Neural cell (in vitro differentiated cells): ENCODE measurements around the gene CLTC.

Experiments
- EP300 ChIP-seq: fragments of 450-650 bp; conservative IDR thresholded peaks from 2 replicates; pipeline ENCODE4 v1.6.1; 2014; ENCODE audit warnings: antibody characterized with exemption, mild to moderate bottlenecking, moderate library complexity; ENCODE audit not compliant: poor library complexity, severe bottlenecking
- EZH2 ChIP-seq: fragments of 200-600, 300-800 bp; shearing (Covaris generic), sonication (generic); IDR thresholded peaks from 2 replicates; pipeline ENCODE4 v1.6.1; 2014; ENCODE audit warnings: antibody characterized with exemption, low read length, borderline replicate concordance, mild to moderate bottlenecking; ENCODE audit not compliant: insufficient read depth, poor library complexity, severe bottlenecking
- MXI1 ChIP-seq: fragments of 450-650 bp; conservative IDR thresholded peaks from 2 replicates; pipeline ENCODE4 v1.6.1; 2014; ENCODE audit warnings: antibody characterized with exemption, mild to moderate bottlenecking; ENCODE audit not compliant: poor library complexity, severe bottlenecking
- POLR2AphosphoS5 ChIP-seq: IDR thresholded peaks from 2 replicates; pipeline ENCODE4 v1.6.1; 2012
- SMC3 ChIP-seq: fragments of 450-650 bp; conservative IDR thresholded peaks from 2 replicates; pipeline ENCODE4 v1.6.1; 2014; ENCODE audit warnings: antibody characterized with exemption, mild to moderate bottlenecking, moderate library complexity; ENCODE audit not compliant: poor library complexity
- TAF1 ChIP-seq: IDR thresholded peaks from 2 replicates; pipeline ENCODE4 v1.6.1; 2012; ENCODE audit warnings: low read depth
- TF ChIP-seq, protein P1 (sequence below): fragments of 450-650 bp; IDR thresholded peaks from 2 replicates; pipeline ENCODE4 v1.5.1; 2014; ENCODE audit warnings: antibody characterized with exemption, mild to moderate bottlenecking, moderate library complexity; ENCODE audit not compliant: poor library complexity, severe bottlenecking

DNA sequence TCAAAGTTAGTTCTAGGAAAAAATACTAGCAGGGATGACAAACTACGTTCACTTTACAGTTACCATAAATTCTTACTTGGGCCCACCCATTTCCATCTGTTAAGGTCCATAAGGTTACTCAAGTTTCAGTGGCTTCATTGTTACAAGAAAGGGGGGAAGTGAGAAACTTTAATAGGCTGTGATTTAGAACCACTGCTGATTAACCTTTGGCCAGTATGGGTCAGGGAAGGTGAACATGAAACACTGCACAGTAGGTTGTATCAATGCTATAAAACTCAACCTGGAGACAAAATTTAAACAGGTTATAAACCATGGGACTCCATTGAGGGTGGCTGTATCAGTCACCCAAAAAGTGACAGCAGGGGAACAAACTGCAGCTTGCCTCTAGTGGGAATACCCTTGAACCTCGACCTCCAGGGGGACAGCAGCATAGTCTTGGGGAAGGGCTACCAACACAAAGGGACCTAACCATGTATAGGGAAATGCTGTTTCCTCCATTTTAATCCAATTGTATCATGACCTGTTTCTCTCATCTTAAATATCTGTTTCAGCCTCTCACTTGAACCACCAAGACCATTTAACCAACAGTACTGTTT, 77.1 kb downstream of the CLTC start:
- TF ChIP-seq TAF1: no peak
- no peak for TF ChIP-seq MXI1
- TF ChIP-seq EP300: no peak
- TF ChIP-seq, protein P1, sequence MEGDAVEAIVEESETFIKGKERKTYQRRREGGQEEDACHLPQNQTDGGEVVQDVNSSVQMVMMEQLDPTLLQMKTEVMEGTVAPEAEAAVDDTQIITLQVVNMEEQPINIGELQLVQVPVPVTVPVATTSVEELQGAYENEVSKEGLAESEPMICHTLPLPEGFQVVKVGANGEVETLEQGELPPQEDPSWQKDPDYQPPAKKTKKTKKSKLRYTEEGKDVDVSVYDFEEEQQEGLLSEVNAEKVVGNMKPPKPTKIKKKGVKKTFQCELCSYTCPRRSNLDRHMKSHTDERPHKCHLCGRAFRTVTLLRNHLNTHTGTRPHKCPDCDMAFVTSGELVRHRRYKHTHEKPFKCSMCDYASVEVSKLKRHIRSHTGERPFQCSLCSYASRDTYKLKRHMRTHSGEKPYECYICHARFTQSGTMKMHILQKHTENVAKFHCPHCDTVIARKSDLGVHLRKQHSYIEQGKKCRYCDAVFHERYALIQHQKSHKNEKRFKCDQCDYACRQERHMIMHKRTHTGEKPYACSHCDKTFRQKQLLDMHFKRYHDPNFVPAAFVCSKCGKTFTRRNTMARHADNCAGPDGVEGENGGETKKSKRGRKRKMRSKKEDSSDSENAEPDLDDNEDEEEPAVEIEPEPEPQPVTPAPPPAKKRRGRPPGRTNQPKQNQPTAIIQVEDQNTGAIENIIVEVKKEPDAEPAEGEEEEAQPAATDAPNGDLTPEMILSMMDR: no peak
- no peak for TF ChIP-seq SMC3
- TF ChIP-seq EZH2: no peak
- TF ChIP-seq POLR2AphosphoS5: peak; percentile 13
